Ascending aorta (tissue), 2 donors: ENCODE data around the gene ANXA6. TPM values are rescaled to one million over a fixed set of nuclear protein-coding genes. Genes with fewer than 3 reads are reported as not detected.

Experiments used
- DNase-seq, 2 donors: peaks; one replicate each; pipeline ENCODE4 v3.0.0-alpha.2; 2019; ENCODE audit warnings: low spot score in 2 of 2
- H3K27ac ChIP-seq, 2 donors: fragments of 200-600 bp; sonication (generic); one replicate each; pipeline ENCODE4 v1.5.1; 2016 to 2017; ENCODE audit warnings: mild to moderate bottlenecking in 1 of 2
- H3K27me3 ChIP-seq: fragments of 200-600 bp; sonication (generic); one replicate; pipeline ENCODE4 v1.5.1; 2017
- H3K36me3 ChIP-seq, 2 donors: fragments of 200-600 bp; sonication (generic); one replicate each; pipeline ENCODE4 v1.5.1; 2016
- H3K4me1 ChIP-seq, 2 donors: fragments of 200-600 bp; sonication (generic); one replicate each; pipeline ENCODE4 v1.5.1; 2016 to 2017; ENCODE audit warnings: mild to moderate bottlenecking in 1 of 2
- H3K4me3 ChIP-seq, 2 donors: fragments of 200-600 bp; sonication (generic); one replicate each; pipeline ENCODE4 v1.5.1; 2016 to 2017; ENCODE audit warnings: mild to moderate bottlenecking in 1 of 2
- H3K9me3 ChIP-seq, 2 donors: fragments of 200-600 bp; sonication (generic); one replicate each; pipeline ENCODE4 v1.5.1; 2016
- CTCF ChIP-seq, 3 experiments: fragments of 200-600 bp in 2 of 3; fragments of 450-650 bp in 1 of 3; sonication (generic) in 2 of 3; IDR thresholded peaks; one replicate each; pipeline ENCODE4 v1.5.1; 2016 to 2019; ENCODE audit warnings: antibody characterized with exemption in 3 of 3, mild to moderate bottlenecking in 1 of 3, moderate library complexity in 1 of 3
- intact Hi-C: fragments of 100-400 bp; cut with DNase I; formaldehyde crosslinking; loops from one replicate; pipeline ENCODE4 v1.15.1; 2023
- total RNA-seq: library from RNA; depleted of rRNA; stranded (reverse); fragments of >200 nt; gene quantifications from one replicate; pipeline ENCODE4 v1.1.0, GENCODE V29; 2016

The ANXA6 gene
- total RNA-seq, 1 donor from 2014 or later = 334 TPM

DNA sequence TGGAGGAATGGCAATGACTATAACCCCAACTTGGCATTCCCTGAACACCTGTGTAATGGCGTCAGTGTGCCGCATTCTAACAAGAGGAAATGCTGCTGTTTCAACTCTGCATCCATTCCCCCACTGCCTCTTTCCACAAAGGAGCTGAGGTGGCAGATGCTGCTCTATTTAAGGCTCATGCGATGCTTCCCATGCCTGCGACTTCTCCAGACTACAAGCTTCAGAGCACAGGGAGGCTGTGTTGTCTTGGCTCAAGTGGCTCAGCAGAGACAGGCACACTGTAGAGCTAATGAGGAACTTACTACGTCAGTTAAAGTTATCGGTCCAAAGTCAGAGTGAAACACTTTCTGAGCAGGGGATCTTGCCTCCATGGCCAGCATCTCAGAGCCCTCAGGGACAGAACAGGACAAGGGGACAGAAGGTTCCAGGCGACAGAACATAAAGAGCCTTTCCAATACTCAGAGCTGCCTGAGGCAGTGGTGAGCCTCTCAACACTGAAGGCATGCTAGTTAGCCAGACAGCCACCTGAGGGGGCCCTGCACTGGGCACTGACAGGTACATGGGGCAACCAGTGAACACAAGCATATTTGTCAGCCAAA is 98.6 kb downstream of the ANXA6 start:
- Histone ChIP-seq H3K27me3 (no peaks in the 10 kb centered on the region), H3K4me1 (peaks cover 14 to 34% of the 10 kb centered on the region in 2 donors), H3K36me3 (peaks cover 31 to 71% of the 10 kb centered on the region in 2 donors), H3K27ac (no peak overlapping the region), H3K4me3 (no peak overlapping the region), H3K9me3 (no peaks in the 10 kb centered on the region)
- TF ChIP-seq CTCF (IDR thresholded peaks at IDR 0.05) = no peak
- DNase-seq = no peak
- intact Hi-C loops = loop anchor here (10.0 kb wide), 1 partner anchor 186 kb away; no protein-coding TSS in a partner anchor

- Histone ChIP-seq H3K27me3 (no peaks in the 10 kb centered on the region), H3K27ac (no peak overlapping the region), H3K36me3 (peaks cover 31 to 78% of the 10 kb centered on the region in 2 donors), H3K9me3 (no peaks in the 10 kb centered on the region), H3K4me3 (no peak overlapping the region), H3K4me1 (peaks cover 8 to 27% of the 10 kb centered on the region in 2 donors)
- intact Hi-C loops = loop anchor here (10.0 kb wide), 1 partner anchor 186 kb away; no protein-coding TSS in a partner anchor
- no peak for TF ChIP-seq CTCF (IDR thresholded peaks at IDR 0.05)
- no peak for DNase-seq
Measured at GRCh38 chr5:151058301-151058700, 99.3 kb downstream of the ANXA6 start.

- TF ChIP-seq CTCF (IDR thresholded peaks at IDR 0.05) = no peak
- no peaks in the 10 kb centered on the region for H3K27me3 ChIP-seq
- no peaks in the 10 kb centered on the region for H3K9me3 ChIP-seq
- no peak overlapping the region for H3K27ac ChIP-seq
- intact Hi-C loops = loop anchor here (10.0 kb wide), 1 partner anchor 188 kb away; no protein-coding TSS in a partner anchor
- H3K4me3 ChIP-seq = no peak overlapping the region
- H3K36me3 ChIP-seq = peaks cover 31 to 78% of the 10 kb centered on the region in 2 donors
- peaks cover 2 to 21% of the 10 kb centered on the region in 2 donors for H3K4me1 ChIP-seq
- no peak for DNase-seq
Measured at GRCh38 chr5:151056379-151057325, 100.9 kb downstream of the ANXA6 start.

- DNase-seq = no peak
- Histone ChIP-seq H3K27me3 (no peaks in the 10 kb centered on the region), H3K9me3 (no peaks in the 10 kb centered on the region), H3K27ac (no peak overlapping the region), H3K4me3 (no peak overlapping the region), H3K36me3 (peaks cover 35 to 78% of the 10 kb centered on the region in 2 donors), H3K4me1 (peaks cover under 1 to 12% of the 10 kb centered on the region in 2 donors)
- intact Hi-C loops = loop anchor here (10.0 kb wide), 1 partner anchor 189 kb away; no protein-coding TSS in a partner anchor
- TF ChIP-seq CTCF (IDR thresholded peaks at IDR 0.05) = no peak
Measured at GRCh38 chr5:151055336-151055735, 102.2 kb downstream of the ANXA6 start.

DNA sequence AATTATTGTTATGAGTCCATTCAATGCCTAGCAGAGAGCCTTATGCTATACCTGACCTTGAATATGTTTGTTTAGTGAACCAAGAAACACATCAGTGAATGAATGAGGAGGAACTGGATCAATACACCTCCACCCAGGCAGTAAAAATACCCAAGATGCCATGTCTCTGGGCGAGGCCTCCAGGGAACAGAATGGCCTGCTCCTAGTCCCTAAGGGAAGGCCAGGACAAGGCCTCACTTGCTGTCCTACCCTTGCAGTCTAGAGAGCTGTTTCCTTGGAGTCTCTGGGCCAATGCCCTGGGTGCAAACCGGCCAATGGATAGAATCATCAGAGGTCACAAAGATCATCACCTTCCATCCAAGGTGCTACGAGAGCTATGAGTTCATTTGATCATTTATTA is 102.9 kb downstream of the ANXA6 start:
- Histone ChIP-seq H3K9me3 (no peaks in the 10 kb centered on the region), H3K4me3 (no peak overlapping the region), H3K36me3 (peaks cover 40 to 80% of the 10 kb centered on the region in 2 donors), H3K4me1 (peaks cover 0 to 6% of the 10 kb centered on the region in 2 donors), H3K27me3 (no peaks in the 10 kb centered on the region), H3K27ac (no peak overlapping the region)
- intact Hi-C loops = loop anchor here (10.0 kb wide), 1 partner anchor 190 kb away; no protein-coding TSS in a partner anchor
- TF ChIP-seq CTCF (IDR thresholded peaks at IDR 0.05) = no peak
- no peak for DNase-seq
